Activated naive CD8-positive, alpha-beta T cell treated with anti-CD3 and anti-CD28 coated beads for 36 hours (primary cell): Measurements from ENCODE around the gene ZSCAN18. TPM values are rescaled to one million over a fixed set of nuclear protein-coding genes. Genes with fewer than 3 reads are reported as not detected.

ENCODE experiments used
- DNase-seq: peaks from one replicate; pipeline ENCODE4 v3.0.0; 2021
- H3K27ac Mint-ChIP-seq: one replicate; pipeline ENCODE4 v1.8.0; 2022; ENCODE audit warnings: mild to moderate bottlenecking, moderate library complexity, mixed read lengths
- H3K27me3 Mint-ChIP-seq: one replicate; pipeline ENCODE4 v1.8.0; 2022; ENCODE audit warnings: mild to moderate bottlenecking, mixed read lengths
- H3K36me3 Mint-ChIP-seq: one replicate; pipeline ENCODE4 v1.8.0; 2021; ENCODE audit warnings: mild to moderate bottlenecking, mixed read lengths
- H3K4me1 Mint-ChIP-seq: one replicate; pipeline ENCODE4 v1.8.0; 2021; ENCODE audit warnings: mixed read lengths
- H3K4me3 Mint-ChIP-seq: one replicate; pipeline ENCODE4 v1.8.0; 2022; ENCODE audit warnings: mild to moderate bottlenecking, moderate library complexity, mixed read lengths
- H3K9me3 Mint-ChIP-seq: one replicate; pipeline ENCODE4 v1.8.0; 2022; ENCODE audit warnings: mixed read lengths
- total RNA-seq, 2 experiments: library from RNA; stranded (reverse); gene quantifications; one replicate each; pipeline ENCODE4 v1.2.3, GENCODE V29; 2021

Gene ZSCAN18
- total RNA-seq, 2 experiments from 2014 or later = 21.5 to 23.9 TPM

- peaks cover 45% of the 10 kb centered on the region for H3K36me3 Mint-ChIP-seq
Observed at GRCh38 chr19:58096884-58097283, 1.1 kb downstream of the ZSCAN18 start.

GRCh38 chr19:58095328-58095727 is 2.7 kb downstream of the ZSCAN18 start:
- H3K27me3 Mint-ChIP-seq = no peaks in the 10 kb centered on the region
- no peak for DNase-seq
- peaks cover 15% of the 10 kb centered on the region for H3K4me1 Mint-ChIP-seq
- H3K36me3 Mint-ChIP-seq = peaks cover 48% of the 10 kb centered on the region
- no peak overlapping the region for H3K4me3 Mint-ChIP-seq
- peaks cover 35% of the 10 kb centered on the region for H3K9me3 Mint-ChIP-seq
- H3K27ac Mint-ChIP-seq = no peak overlapping the region

More at GRCh38 chr19:58096884-58097283, 1.1 kb downstream of the ZSCAN18 start:
- Mint-ChIP-seq H3K9me3 (peaks cover 35% of the 10 kb centered on the region), H3K27ac (peak overlapping the region; percentile 46), H3K4me1 (peaks cover 15% of the 10 kb centered on the region), H3K4me3 (peak overlapping the region; percentile 86), H3K27me3 (no peaks in the 10 kb centered on the region)
- no peak for DNase-seq

- no peak overlapping the region for H3K27ac Mint-ChIP-seq
- peaks cover 60% of the 10 kb centered on the region for H3K36me3 Mint-ChIP-seq
- peaks cover 23% of the 10 kb centered on the region for H3K9me3 Mint-ChIP-seq
- no peaks in the 10 kb centered on the region for H3K27me3 Mint-ChIP-seq
- H3K4me3 Mint-ChIP-seq = no peak overlapping the region
- peaks cover 9% of the 10 kb centered on the region for H3K4me1 Mint-ChIP-seq
- DNase-seq = no peak
Observed at GRCh38 chr19:58093071-58093470, 5.0 kb downstream of the ZSCAN18 start.

GRCh38 chr19:58091251-58091995 is 6.6 kb downstream of the ZSCAN18 start:
- Mint-ChIP-seq H3K4me3 (no peak overlapping the region), H3K4me1 (peaks cover 3% of the 10 kb centered on the region), H3K9me3 (peaks cover 20% of the 10 kb centered on the region), H3K27ac (no peak overlapping the region), H3K27me3 (no peaks in the 10 kb centered on the region), H3K36me3 (peaks cover 68% of the 10 kb centered on the region)
- DNase-seq = no peak

- H3K4me3 Mint-ChIP-seq = no peak overlapping the region
- DNase-seq = no peak
- peaks cover 16% of the 10 kb centered on the region for H3K9me3 Mint-ChIP-seq
- no peaks in the 10 kb centered on the region for H3K27me3 Mint-ChIP-seq
- no peak overlapping the region for H3K27ac Mint-ChIP-seq
- peaks cover 3% of the 10 kb centered on the region for H3K4me1 Mint-ChIP-seq
- H3K36me3 Mint-ChIP-seq = peaks cover 67% of the 10 kb centered on the region
Observed at GRCh38 chr19:58089846-58090245, 8.2 kb downstream of the ZSCAN18 start.

- Mint-ChIP-seq H3K4me3 (no peak overlapping the region), H3K27me3 (no peaks in the 10 kb centered on the region), H3K36me3 (peaks cover 69% of the 10 kb centered on the region), H3K4me1 (peaks cover 3% of the 10 kb centered on the region), H3K9me3 (peaks cover 17% of the 10 kb centered on the region), H3K27ac (no peak overlapping the region)
- no peak for DNase-seq
Observed at GRCh38 chr19:58088521-58089052, 9.4 kb downstream of the ZSCAN18 start.

- Mint-ChIP-seq H3K36me3 (peaks cover 69% of the 10 kb centered on the region), H3K4me3 (no peak overlapping the region), H3K27me3 (no peaks in the 10 kb centered on the region), H3K4me1 (no peaks in the 10 kb centered on the region), H3K27ac (no peak overlapping the region), H3K9me3 (peaks cover 17% of the 10 kb centered on the region)
- DNase-seq = no peak
Observed at GRCh38 chr19:58086825-58087710, 11.0 kb downstream of the ZSCAN18 start.

GRCh38 chr19:58085348-58085875 is 12.6 kb downstream of the ZSCAN18 start:
- Mint-ChIP-seq H3K27me3 (no peaks in the 10 kb centered on the region), H3K27ac (no peak overlapping the region), H3K4me3 (no peak overlapping the region), H3K9me3 (peaks cover 22% of the 10 kb centered on the region), H3K4me1 (no peaks in the 10 kb centered on the region), H3K36me3 (peaks cover 71% of the 10 kb centered on the region)
- no peak for DNase-seq

- Mint-ChIP-seq H3K9me3 (peaks cover 29% of the 10 kb centered on the region), H3K27ac (no peak overlapping the region), H3K4me1 (no peaks in the 10 kb centered on the region), H3K36me3 (peaks cover 72% of the 10 kb centered on the region), H3K4me3 (no peak overlapping the region), H3K27me3 (no peaks in the 10 kb centered on the region)
- no peak for DNase-seq
Observed at GRCh38 chr19:58084596-58085347, 13.3 kb downstream of the ZSCAN18 start.

- Mint-ChIP-seq H3K9me3 (peaks cover 31% of the 10 kb centered on the region), H3K36me3 (peaks cover 65% of the 10 kb centered on the region), H3K27ac (no peak overlapping the region), H3K4me1 (no peaks in the 10 kb centered on the region), H3K4me3 (no peak overlapping the region), H3K27me3 (no peaks in the 10 kb centered on the region)
- DNase-seq = no peak
Observed at GRCh38 chr19:58083021-58083420, 15.0 kb downstream of the ZSCAN18 start.

- no peaks in the 10 kb centered on the region for H3K4me1 Mint-ChIP-seq
- H3K27me3 Mint-ChIP-seq = no peaks in the 10 kb centered on the region
- no peak overlapping the region for H3K4me3 Mint-ChIP-seq
- peaks cover 49% of the 10 kb centered on the region for H3K36me3 Mint-ChIP-seq
- DNase-seq = no peak
- H3K9me3 Mint-ChIP-seq = peaks cover 35% of the 10 kb centered on the region
- H3K27ac Mint-ChIP-seq = no peak overlapping the region
Observed at GRCh38 chr19:58079792-58080191, 18.2 kb downstream of the ZSCAN18 start.

- Mint-ChIP-seq H3K4me3 (no peak overlapping the region), H3K36me3 (peaks cover 76% of the 10 kb centered on the region), H3K9me3 (peaks cover 65% of the 10 kb centered on the region), H3K4me1 (no peaks in the 10 kb centered on the region), H3K27me3 (no peaks in the 10 kb centered on the region), H3K27ac (no peak overlapping the region)
- no peak for DNase-seq
Observed at GRCh38 chr19:58067240-58067912, 30.7 kb downstream of the ZSCAN18 start.

GRCh38 chr19:58063712-58064111 is 34.3 kb downstream of the ZSCAN18 start:
- peaks cover 54% of the 10 kb centered on the region for H3K9me3 Mint-ChIP-seq
- no peak for DNase-seq
- H3K4me1 Mint-ChIP-seq = peaks cover 3% of the 10 kb centered on the region
- H3K27ac Mint-ChIP-seq = no peak overlapping the region
- H3K4me3 Mint-ChIP-seq = no peak overlapping the region
- no peaks in the 10 kb centered on the region for H3K27me3 Mint-ChIP-seq
- peaks cover 90% of the 10 kb centered on the region for H3K36me3 Mint-ChIP-seq

GRCh38 chr19:58060231-58060630 is 37.8 kb downstream of the ZSCAN18 start:
- H3K9me3 Mint-ChIP-seq = peaks cover 39% of the 10 kb centered on the region
- peaks cover 4% of the 10 kb centered on the region for H3K4me1 Mint-ChIP-seq
- peak overlapping the region; percentile 54 for H3K27ac Mint-ChIP-seq
- no peak for DNase-seq
- peaks cover 68% of the 10 kb centered on the region for H3K36me3 Mint-ChIP-seq
- H3K4me3 Mint-ChIP-seq = peak overlapping the region; percentile 78
- H3K27me3 Mint-ChIP-seq = peaks cover 11% of the 10 kb centered on the region
